Rectal smooth muscle tissue (tissue), 1 donor: ENCODE data around the gene RAPGEF3.

Experiments used
- H3K27ac ChIP-seq: one replicate; pipeline ENCODE4 v1.7.0; 2013; ENCODE audit warnings: low read depth, low read length, inconsistent platforms
- H3K27me3 ChIP-seq: one replicate; pipeline ENCODE4 v1.7.0; 2013; ENCODE audit warnings: low read length; ENCODE audit not compliant: control insufficient read depth, insufficient read depth
- H3K36me3 ChIP-seq: one replicate; pipeline ENCODE4 v1.7.0; 2013; ENCODE audit warnings: low read length; ENCODE audit not compliant: control insufficient read depth, insufficient read depth
- H3K4me1 ChIP-seq: one replicate; pipeline ENCODE4 v1.7.0; 2013; ENCODE audit warnings: low read length; ENCODE audit not compliant: control insufficient read depth, insufficient read depth
- H3K4me3 ChIP-seq: one replicate; pipeline ENCODE4 v1.7.0; 2013; ENCODE audit warnings: low read length
- H3K9ac ChIP-seq: one replicate; pipeline ENCODE4 v1.7.0; 2013; ENCODE audit warnings: low read length

The RAPGEF3 gene

DNA sequence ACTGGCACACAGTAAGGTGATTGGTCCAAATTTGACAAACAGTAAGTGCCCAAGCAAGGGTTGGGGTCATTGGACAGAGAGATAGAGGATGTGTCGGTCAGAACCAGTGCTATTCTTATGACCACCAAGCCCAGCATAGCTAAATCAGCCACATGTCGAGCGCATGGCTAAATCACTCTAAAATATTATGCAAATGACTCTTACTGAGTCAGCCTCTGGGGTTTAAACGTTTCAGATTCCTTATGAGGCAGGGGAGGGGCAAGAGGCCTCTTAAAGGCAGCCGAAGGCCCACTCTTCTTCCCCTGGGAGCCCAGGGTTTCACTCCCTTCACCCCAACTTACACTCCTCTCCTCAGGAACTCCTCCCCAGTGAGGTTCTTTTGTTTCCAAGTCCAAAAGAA, 32.8 kb downstream of the RAPGEF3 start:
- Histone ChIP-seq H3K4me3 (no peak overlapping the region), H3K4me1 (no peaks in the 10 kb centered on the region), H3K27me3 (no peaks in the 10 kb centered on the region), H3K9ac (no peak overlapping the region), H3K36me3 (no peaks in the 10 kb centered on the region), H3K27ac (no peak overlapping the region)

DNA sequence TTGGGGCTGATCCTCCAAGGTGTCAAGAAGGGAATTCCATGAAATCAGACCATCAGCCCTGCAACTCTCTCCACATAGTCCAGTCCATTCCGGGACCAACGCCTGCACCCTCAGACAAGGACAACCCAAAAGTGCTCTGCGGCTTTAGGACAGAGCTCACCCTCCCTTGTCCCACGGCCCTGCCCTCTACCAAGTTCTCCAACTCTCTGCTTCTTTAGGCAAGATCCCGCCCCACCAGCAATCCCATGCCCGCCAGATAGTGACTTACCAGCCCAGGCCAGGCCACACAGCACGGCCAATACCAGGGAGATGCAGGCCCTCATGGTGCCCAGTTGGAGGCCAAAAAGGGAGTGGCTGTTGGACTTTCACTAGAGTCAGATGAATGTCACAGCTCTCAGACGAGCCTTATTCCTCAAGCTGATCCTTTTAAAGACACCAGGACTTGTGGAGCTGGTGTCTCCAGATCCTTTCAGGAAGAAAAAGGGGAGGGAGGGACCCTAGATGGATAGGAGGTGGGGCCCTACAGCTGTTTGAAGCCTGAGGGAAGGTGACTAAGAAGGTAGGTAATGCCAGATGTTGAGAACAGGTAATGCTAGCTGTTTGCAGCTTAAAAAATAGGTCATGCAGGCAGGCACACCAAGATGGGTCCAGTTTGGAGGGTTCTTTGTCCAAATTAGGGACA, 33.4 kb downstream of the RAPGEF3 start, which contains the start of gene ENDOU:
Gene ENDOU, minus strand, starts transcription at position 400 of the 682 bp plus-strand sequence. Its CDS starts 77 bp downstream, at position 323.
- no peak within 1 kb of the TSS for H3K9ac ChIP-seq
- H3K36me3 ChIP-seq, result no peaks in the 10 kb centered on the region
- no peak within 1 kb of the TSS for H3K27ac ChIP-seq
- H3K27me3 ChIP-seq, result no peaks in the 10 kb centered on the region
- H3K4me3 ChIP-seq, result no peak within 1 kb of the TSS
- H3K4me1 ChIP-seq, result no peaks in the 10 kb centered on the region

GRCh38 chr12:47722941-47723631, 35.6 kb downstream of the RAPGEF3 start:
- H3K9ac ChIP-seq, result no peak overlapping the region
- H3K27ac ChIP-seq, result no peak overlapping the region
- H3K36me3 ChIP-seq, result no peaks in the 10 kb centered on the region
- peaks cover 2% of the 10 kb centered on the region for H3K4me1 ChIP-seq
- H3K27me3 ChIP-seq, result no peaks in the 10 kb centered on the region
- no peak overlapping the region for H3K4me3 ChIP-seq

GRCh38 chr12:47722136-47722834, 36.4 kb downstream of the RAPGEF3 start:
- Histone ChIP-seq H3K4me1 (peaks cover 10% of the 10 kb centered on the region), H3K36me3 (no peaks in the 10 kb centered on the region), H3K9ac (no peak overlapping the region), H3K27me3 (no peaks in the 10 kb centered on the region), H3K27ac (no peak overlapping the region), H3K4me3 (no peak overlapping the region)

DNA sequence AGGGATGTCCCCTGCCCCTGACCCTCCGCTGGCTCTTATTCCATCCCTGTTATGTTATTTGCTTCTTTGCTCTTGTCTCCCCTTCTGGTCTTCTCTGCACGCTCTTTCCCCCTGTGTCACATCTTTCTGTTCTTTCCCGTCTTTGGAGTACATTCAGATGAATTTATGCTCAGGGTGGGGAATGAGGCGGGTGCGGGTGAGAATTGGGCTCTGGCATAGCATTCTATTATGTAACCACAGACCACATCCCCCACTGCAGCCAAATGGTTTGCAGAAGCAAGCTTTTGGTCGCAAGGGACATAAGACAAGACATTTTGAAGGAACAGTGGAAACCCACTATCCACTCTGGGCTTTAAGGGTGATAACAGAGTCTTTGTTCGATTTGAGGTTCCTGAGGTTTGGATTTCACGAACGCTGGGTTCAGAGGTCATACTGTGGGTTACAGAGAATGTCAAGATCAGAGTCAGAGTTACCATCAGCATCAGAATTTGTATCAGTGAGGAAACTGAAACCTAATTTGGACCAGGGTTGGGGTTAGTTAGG, 37.2 kb downstream of the RAPGEF3 start:
- no peak overlapping the region for H3K9ac ChIP-seq
- H3K4me1 ChIP-seq, result peaks cover 13% of the 10 kb centered on the region
- no peaks in the 10 kb centered on the region for H3K36me3 ChIP-seq
- no peak overlapping the region for H3K27ac ChIP-seq
- no peak overlapping the region for H3K4me3 ChIP-seq
- no peaks in the 10 kb centered on the region for H3K27me3 ChIP-seq

DNA sequence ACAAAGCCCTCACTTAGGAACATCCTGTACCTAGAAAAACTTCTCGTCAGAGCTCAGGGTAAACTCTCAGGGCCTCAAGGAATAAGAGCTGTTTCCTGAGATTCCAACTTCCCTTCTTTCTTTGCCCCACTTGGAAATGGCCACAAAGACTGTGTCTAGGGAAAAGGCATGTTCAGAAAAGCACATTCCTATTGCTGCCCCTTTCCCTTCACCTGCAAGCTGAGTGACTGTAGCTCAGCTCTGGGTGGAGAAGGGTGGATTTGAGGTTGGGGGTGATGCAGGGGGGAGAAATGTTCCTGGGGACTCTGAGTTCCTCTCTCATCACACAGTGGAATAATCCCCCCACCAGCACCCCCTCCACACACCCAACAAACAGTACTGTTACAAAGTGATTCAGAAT, 40.1 kb downstream of the RAPGEF3 start:
- Histone ChIP-seq H3K27me3 (no peaks in the 10 kb centered on the region), H3K4me1 (peaks cover 22% of the 10 kb centered on the region), H3K36me3 (no peaks in the 10 kb centered on the region), H3K9ac (no peak overlapping the region), H3K27ac (peak overlapping the region; percentile 81), H3K4me3 (no peak overlapping the region)

GRCh38 chr12:47717443-47718193, 41.1 kb downstream of the RAPGEF3 start:
- H3K4me3 ChIP-seq, result no peak overlapping the region
- H3K27ac ChIP-seq, result peak overlapping the region; percentile 81
- no peak overlapping the region for H3K9ac ChIP-seq
- peaks cover 22% of the 10 kb centered on the region for H3K4me1 ChIP-seq
- H3K36me3 ChIP-seq, result no peaks in the 10 kb centered on the region
- H3K27me3 ChIP-seq, result no peaks in the 10 kb centered on the region

GRCh38 chr12:47717046-47717442, 41.6 kb downstream of the RAPGEF3 start:
- no peak overlapping the region for H3K9ac ChIP-seq
- H3K27me3 ChIP-seq, result no peaks in the 10 kb centered on the region
- H3K36me3 ChIP-seq, result no peaks in the 10 kb centered on the region
- peak overlapping the region; percentile 81 for H3K27ac ChIP-seq
- H3K4me3 ChIP-seq, result no peak overlapping the region
- peaks cover 22% of the 10 kb centered on the region for H3K4me1 ChIP-seq

GRCh38 chr12:47715877-47716548, 42.7 kb downstream of the RAPGEF3 start:
- Histone ChIP-seq H3K27ac (peak overlapping the region; percentile 69), H3K27me3 (no peaks in the 10 kb centered on the region), H3K9ac (no peak overlapping the region), H3K36me3 (no peaks in the 10 kb centered on the region), H3K4me1 (peaks cover 22% of the 10 kb centered on the region), H3K4me3 (no peak overlapping the region)

- no peaks in the 10 kb centered on the region for H3K36me3 ChIP-seq
- peaks cover 22% of the 10 kb centered on the region for H3K4me1 ChIP-seq
- H3K27ac ChIP-seq, result peak overlapping the region; percentile 69
- no peak overlapping the region for H3K9ac ChIP-seq
- H3K4me3 ChIP-seq, result no peak overlapping the region
- H3K27me3 ChIP-seq, result no peaks in the 10 kb centered on the region
These were observed 43.2 kb downstream of the RAPGEF3 start for GRCh38 chr12:47715393-47715876.

GRCh38 chr12:47714826-47715386, 43.8 kb downstream of the RAPGEF3 start:
- H3K9ac ChIP-seq, result no peak overlapping the region
- no peaks in the 10 kb centered on the region for H3K36me3 ChIP-seq
- H3K4me1 ChIP-seq, result peaks cover 22% of the 10 kb centered on the region
- H3K27me3 ChIP-seq, result no peaks in the 10 kb centered on the region
- peak overlapping the region; percentile 27 for H3K27ac ChIP-seq
- H3K4me3 ChIP-seq, result no peak overlapping the region
